ENCODE data around the gene PCLAF. TPM values are rescaled to one million over a fixed set of nuclear protein-coding genes. Genes with fewer than 3 reads are reported as not detected.
A peak's percentile ranks its signal among the peaks of the same experiment; 100 is the strongest.

Gene PCLAF
- total RNA-seq, 1 experiment from 2014 or later, result 97.8 TPM

DNA sequence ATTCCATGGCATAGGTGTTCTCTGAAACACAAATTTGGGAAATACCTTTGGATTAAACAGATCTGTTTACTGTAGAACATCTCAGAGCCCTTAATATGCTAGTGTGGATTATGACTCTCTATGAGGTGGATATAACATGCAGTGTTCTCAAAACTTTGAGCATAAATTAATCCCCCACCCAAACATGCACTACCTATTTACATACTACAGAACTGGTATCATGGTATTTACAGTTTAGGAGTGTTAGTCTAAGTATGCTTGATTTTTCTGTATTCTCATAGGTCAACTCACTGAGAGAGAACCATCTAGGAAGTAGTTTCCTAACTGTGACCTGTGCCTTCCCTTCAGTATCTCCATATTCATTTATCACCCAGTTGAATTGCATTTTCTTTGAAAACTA lies 48.2 kb upstream of the PCLAF start:
- Histone ChIP-seq H3K27ac (ENCODE audit: low read length) (no peak overlapping the region), H3K36me3 (ENCODE audit: control insufficient read depth, insufficient read depth, low read length) (peaks cover 5% of the 10 kb centered on the region), H3K27me3 (ENCODE audit: control insufficient read depth, insufficient read depth, low read length) (no peaks in the 10 kb centered on the region), H3K9me3 (ENCODE audit: control insufficient read depth, insufficient read depth, low read depth, low read length) (no peaks in the 10 kb centered on the region), H3K4me1 (ENCODE audit: control insufficient read depth, insufficient read depth, low read length) (no peaks in the 10 kb centered on the region), H3K4me3 (ENCODE audit: low read depth in 2 of 2, low read length in 2 of 2) (no peak overlapping the region)
- ChIA-PET POLR2A (no interaction called here), CTCF (no interaction called here)
- in situ Hi-C loops (cut with HindIII; ENCODE audit: low pct_unique_long_range_greater_than_20kb, low sequenced_read_pairs) (no loop called here), intact Hi-C loops (cut with micrococcal nuclease; ENCODE audit: unreplicated experiment) (loop anchor here (10.0 kb wide), 1 partner anchor 255 kb away; no protein-coding TSS in a partner anchor)
- ATAC-seq (no peak), DNase-seq (ENCODE audit: low read depth, low spot score) (no peak)
- no TSS peak for BruUV-seq (replicated peaks)
- TF ChIP-seq, protein P1, sequence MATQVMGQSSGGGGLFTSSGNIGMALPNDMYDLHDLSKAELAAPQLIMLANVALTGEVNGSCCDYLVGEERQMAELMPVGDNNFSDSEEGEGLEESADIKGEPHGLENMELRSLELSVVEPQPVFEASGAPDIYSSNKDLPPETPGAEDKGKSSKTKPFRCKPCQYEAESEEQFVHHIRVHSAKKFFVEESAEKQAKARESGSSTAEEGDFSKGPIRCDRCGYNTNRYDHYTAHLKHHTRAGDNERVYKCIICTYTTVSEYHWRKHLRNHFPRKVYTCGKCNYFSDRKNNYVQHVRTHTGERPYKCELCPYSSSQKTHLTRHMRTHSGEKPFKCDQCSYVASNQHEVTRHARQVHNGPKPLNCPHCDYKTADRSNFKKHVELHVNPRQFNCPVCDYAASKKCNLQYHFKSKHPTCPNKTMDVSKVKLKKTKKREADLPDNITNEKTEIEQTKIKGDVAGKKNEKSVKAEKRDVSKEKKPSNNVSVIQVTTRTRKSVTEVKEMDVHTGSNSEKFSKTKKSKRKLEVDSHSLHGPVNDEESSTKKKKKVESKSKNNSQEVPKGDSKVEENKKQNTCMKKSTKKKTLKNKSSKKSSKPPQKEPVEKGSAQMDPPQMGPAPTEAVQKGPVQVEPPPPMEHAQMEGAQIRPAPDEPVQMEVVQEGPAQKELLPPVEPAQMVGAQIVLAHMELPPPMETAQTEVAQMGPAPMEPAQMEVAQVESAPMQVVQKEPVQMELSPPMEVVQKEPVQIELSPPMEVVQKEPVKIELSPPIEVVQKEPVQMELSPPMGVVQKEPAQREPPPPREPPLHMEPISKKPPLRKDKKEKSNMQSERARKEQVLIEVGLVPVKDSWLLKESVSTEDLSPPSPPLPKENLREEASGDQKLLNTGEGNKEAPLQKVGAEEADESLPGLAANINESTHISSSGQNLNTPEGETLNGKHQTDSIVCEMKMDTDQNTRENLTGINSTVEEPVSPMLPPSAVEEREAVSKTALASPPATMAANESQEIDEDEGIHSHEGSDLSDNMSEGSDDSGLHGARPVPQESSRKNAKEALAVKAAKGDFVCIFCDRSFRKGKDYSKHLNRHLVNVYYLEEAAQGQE (IDR thresholded peaks at IDR 0.05; ENCODE audit: insufficient read depth in 1 of 2, low read depth in 2 of 2, low read length in 1 of 2), result no peak
- no peak for TF ChIP-seq SIN3A (IDR thresholded peaks at IDR 0.05; ENCODE audit: borderline replicate concordance, insufficient read depth, low read depth, low read length)
- no peak for TF ChIP-seq TCF7L2 (IDR thresholded peaks at IDR 0.05; ENCODE audit: low read depth, low read length)
- TF ChIP-seq, protein P2, sequence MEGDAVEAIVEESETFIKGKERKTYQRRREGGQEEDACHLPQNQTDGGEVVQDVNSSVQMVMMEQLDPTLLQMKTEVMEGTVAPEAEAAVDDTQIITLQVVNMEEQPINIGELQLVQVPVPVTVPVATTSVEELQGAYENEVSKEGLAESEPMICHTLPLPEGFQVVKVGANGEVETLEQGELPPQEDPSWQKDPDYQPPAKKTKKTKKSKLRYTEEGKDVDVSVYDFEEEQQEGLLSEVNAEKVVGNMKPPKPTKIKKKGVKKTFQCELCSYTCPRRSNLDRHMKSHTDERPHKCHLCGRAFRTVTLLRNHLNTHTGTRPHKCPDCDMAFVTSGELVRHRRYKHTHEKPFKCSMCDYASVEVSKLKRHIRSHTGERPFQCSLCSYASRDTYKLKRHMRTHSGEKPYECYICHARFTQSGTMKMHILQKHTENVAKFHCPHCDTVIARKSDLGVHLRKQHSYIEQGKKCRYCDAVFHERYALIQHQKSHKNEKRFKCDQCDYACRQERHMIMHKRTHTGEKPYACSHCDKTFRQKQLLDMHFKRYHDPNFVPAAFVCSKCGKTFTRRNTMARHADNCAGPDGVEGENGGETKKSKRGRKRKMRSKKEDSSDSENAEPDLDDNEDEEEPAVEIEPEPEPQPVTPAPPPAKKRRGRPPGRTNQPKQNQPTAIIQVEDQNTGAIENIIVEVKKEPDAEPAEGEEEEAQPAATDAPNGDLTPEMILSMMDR (IDR thresholded peaks at IDR 0.05), result no peak
- no peak for TF ChIP-seq POLR2AphosphoS5 (IDR thresholded peaks at IDR 0.05; ENCODE audit: low read depth, low read length)

DNA sequence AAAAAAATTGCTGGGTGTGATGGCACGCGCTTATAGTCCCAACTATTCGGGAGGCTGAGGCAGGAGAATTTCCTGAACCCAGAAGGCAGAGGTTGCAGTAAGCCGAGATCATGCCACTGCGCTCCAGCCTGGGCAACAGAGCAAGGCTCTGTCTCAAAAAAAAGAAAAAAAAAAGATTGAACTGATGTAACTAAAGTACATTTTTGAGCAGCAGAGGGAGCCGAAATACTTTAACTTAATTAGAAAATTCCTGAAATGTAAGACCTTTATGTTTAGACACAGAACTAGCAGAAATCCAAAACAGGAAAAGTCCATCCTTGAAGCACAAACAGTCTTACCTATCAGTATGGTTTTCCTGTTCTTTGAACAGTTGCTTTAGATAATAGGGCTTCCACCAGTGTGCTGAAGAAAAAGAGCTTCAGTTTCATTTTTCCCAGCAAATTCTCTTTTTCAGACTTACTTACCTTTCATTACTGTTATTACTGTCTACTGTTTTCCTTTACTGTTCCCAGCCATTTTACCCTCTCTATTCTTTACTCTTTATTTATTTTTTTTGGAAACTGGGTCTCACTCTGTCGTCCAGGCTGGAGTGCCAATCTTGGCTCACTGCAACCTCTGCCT lies 45.7 kb upstream of the PCLAF start:
- Histone ChIP-seq H3K27ac (ENCODE audit: low read length) (no peak overlapping the region), H3K36me3 (ENCODE audit: control insufficient read depth, insufficient read depth, low read length) (peaks cover 18% of the 10 kb centered on the region), H3K4me1 (ENCODE audit: control insufficient read depth, insufficient read depth, low read length) (no peaks in the 10 kb centered on the region), H3K4me3 (ENCODE audit: low read depth in 2 of 2, low read length in 2 of 2) (no peak overlapping the region), H3K9me3 (ENCODE audit: control insufficient read depth, insufficient read depth, low read depth, low read length) (no peaks in the 10 kb centered on the region), H3K27me3 (ENCODE audit: control insufficient read depth, insufficient read depth, low read length) (no peaks in the 10 kb centered on the region)
- intact Hi-C loops (cut with micrococcal nuclease; ENCODE audit: unreplicated experiment), result loop anchor here (10.0 kb wide), 1 partner anchor 258 kb away; no protein-coding TSS in a partner anchor
- POLR2A ChIA-PET, result no interaction called here
- ATAC-seq, result no peak
- CTCF ChIA-PET, result no interaction called here
- in situ Hi-C loops (cut with HindIII; ENCODE audit: low pct_unique_long_range_greater_than_20kb, low sequenced_read_pairs), result no loop called here
- peak; percentile 2 for DNase-seq (ENCODE audit: low read depth, low spot score)
- BruUV-seq (replicated peaks), result no TSS peak
- TF ChIP-seq, protein P2 (IDR thresholded peaks at IDR 0.05), result no peak
- TF ChIP-seq SIN3A (IDR thresholded peaks at IDR 0.05; ENCODE audit: borderline replicate concordance, insufficient read depth, low read depth, low read length), result no peak
- no peak for TF ChIP-seq TCF7L2 (IDR thresholded peaks at IDR 0.05; ENCODE audit: low read depth, low read length)
- TF ChIP-seq, protein P1 (IDR thresholded peaks at IDR 0.05; ENCODE audit: insufficient read depth in 1 of 2, low read depth in 2 of 2, low read length in 1 of 2), result no peak

Measured in Panc1 (cell line).